Measurements from ENCODE around the gene AKT1S1.

GRCh38 chr19:49904136-49904535 lies 27.0 kb upstream of the AKT1S1 start:
- TF ChIP-seq FOXM1 (IDR thresholded peaks at IDR 0.05; ENCODE audit: borderline replicate concordance) (no peak), ELF4 (IDR thresholded peaks at IDR 0.05) (no peak), ARNT (IDR thresholded peaks at IDR 0.05) (no peak), SUZ12 (IDR thresholded peaks at IDR 0.05) (no peak), SP1 (IDR thresholded peaks at IDR 0.05) (no peak), FOXA1 (IDR thresholded peaks at IDR 0.05) (no peak), LEF1 (IDR thresholded peaks at IDR 0.05; ENCODE audit: borderline replicate concordance) (no peak), FOXK2 (IDR thresholded peaks at IDR 0.05) (no peak), HDGF (IDR thresholded peaks at IDR 0.05; ENCODE audit: borderline replicate concordance) (no peak), BHLHE40 (IDR thresholded peaks at IDR 0.05; ENCODE audit: borderline replicate concordance) (no peak), TARDBP (IDR thresholded peaks at IDR 0.05) (no peak), PKNOX1 (IDR thresholded peaks at IDR 0.05) (no peak), NFRKB (IDR thresholded peaks at IDR 0.05) (no peak)

Data from HEK293T (cell line).